Fibroblast of lung (primary cell): ENCODE data around the gene FTCDNL1. TPM values are rescaled to one million over a fixed set of nuclear protein-coding genes. Genes with fewer than 3 reads are reported as not detected.
A peak's percentile ranks its signal among the peaks of the same experiment; 100 is the strongest.

ENCODE experiments used
- DNase-seq, 2 donors: peaks; one replicate each; pipeline versions ENCODE4 v3.0.0 to v3.0.0-alpha.2; 2010; ENCODE audit warnings: low read depth in 2 of 2
- H2AFZ ChIP-seq: 2 replicates; pipeline ENCODE4 v1.5.1; 2012; ENCODE audit warnings: low read length, control low read depth, inconsistent platforms
- H3K27ac ChIP-seq: 2 replicates; pipeline ENCODE4 v1.5.1; 2011; ENCODE audit warnings: low read length, control low read depth; ENCODE audit not compliant: insufficient read depth
- H3K27me3 ChIP-seq: 2 replicates; pipeline ENCODE4 v1.5.1; 2011; ENCODE audit warnings: mild to moderate bottlenecking, low read length; ENCODE audit not compliant: control insufficient read depth, insufficient read depth
- H3K36me3 ChIP-seq: 2 replicates; pipeline ENCODE4 v1.5.1; 2011; ENCODE audit warnings: low read length; ENCODE audit not compliant: control insufficient read depth, insufficient read depth
- H3K4me1 ChIP-seq: 2 replicates; pipeline ENCODE4 v1.5.1; 2011; ENCODE audit warnings: low read length; ENCODE audit not compliant: control insufficient read depth, insufficient read depth; ENCODE audit errors: extremely low read depth
- H3K4me2 ChIP-seq: 2 replicates; pipeline ENCODE4 v1.5.1; 2011; ENCODE audit warnings: low read length, control low read depth; ENCODE audit not compliant: insufficient read depth; ENCODE audit errors: extremely low read depth
- H3K4me3 ChIP-seq, 4 experiments: fragments of 200-600 bp in 1 of 4; sonication (generic) in 1 of 4; replicated peaks in 1 of 4; 2 replicates each; pipeline ENCODE4 v1.5.1; 2011 to 2016; ENCODE audit warnings: low read length in 4 of 4, low read depth in 3 of 4, mild to moderate bottlenecking in 3 of 4, control low read depth in 2 of 4, inconsistent platforms in 1 of 4, mixed read lengths in 1 of 4; ENCODE audit not compliant: insufficient read depth in 1 of 4; ENCODE audit errors: control extremely low read depth in 1 of 4
- H3K79me2 ChIP-seq: 2 replicates; pipeline ENCODE4 v1.5.1; 2012; ENCODE audit warnings: mild to moderate bottlenecking, low read length, inconsistent platforms; ENCODE audit not compliant: control insufficient read depth, insufficient read depth
- H3K9ac ChIP-seq: 2 replicates; pipeline ENCODE4 v1.5.1; 2011; ENCODE audit warnings: mild to moderate bottlenecking, low read length, control low read depth; ENCODE audit not compliant: insufficient read depth
- H3K9me3 ChIP-seq: 2 replicates; pipeline ENCODE4 v1.5.1; 2012; ENCODE audit warnings: low read depth, low read length; ENCODE audit not compliant: control insufficient read depth, insufficient read depth
- H4K20me1 ChIP-seq: 2 replicates; pipeline ENCODE4 v1.5.1; 2011; ENCODE audit warnings: low read length; ENCODE audit not compliant: control insufficient read depth, insufficient read depth; ENCODE audit errors: extremely low read depth
- CTCF ChIP-seq, 2 donors: IDR thresholded peaks in 1 of 2; conservative IDR thresholded peaks in 1 of 2; 1 replicate in 1 of 2; 2 replicates in 1 of 2; pipeline ENCODE4 v1.5.1; 2011 to 2012; ENCODE audit warnings: low read length in 2 of 2, control low read depth in 1 of 2, inconsistent platforms in 1 of 2, low read depth in 1 of 2, mild to moderate bottlenecking in 1 of 2
- EZH2 ChIP-seq: IDR thresholded peaks from 2 replicates; pipeline ENCODE4 v1.5.1; 2012; ENCODE audit warnings: low read length, control low read depth, mild to moderate bottlenecking; ENCODE audit errors: missing control alignments
- polyA plus RNA-seq, 2 donors: library from polyadenylated mRNA; depleted of rRNA in 1 of 2; stranded (reverse) in 1 of 2; unstranded in 1 of 2; fragments of >200 nt; gene quantifications; 2 replicates each; pipeline ENCODE4 v1.2.1, GENCODE V29; 2011 to 2012; ENCODE audit warnings: missing spikeins in 1 of 2
- total RNA-seq: library from RNA; depleted of rRNA; stranded (reverse); fragments of >200 nt; gene quantifications from 2 replicates; pipeline ENCODE4 v1.2.1, GENCODE V29; 2014

The FTCDNL1 gene
- total and polyA plus RNA-seq, 2 donors (not counting 1 experiment from before 2014, with no cell fraction given): 1.0 to 3.6 TPM

GRCh38 chr2:199738727-199739412 is 112.1 kb downstream of the FTCDNL1 start:
- Histone ChIP-seq H2AFZ (no peak overlapping the region), H3K79me2 (no peaks in the 10 kb centered on the region), H3K4me2 (no peak overlapping the region), H3K9ac (no peak overlapping the region), H4K20me1 (no peaks in the 10 kb centered on the region), H3K27ac (no peak overlapping the region), H3K4me1 (peaks cover 2% of the 10 kb centered on the region), H3K9me3 (no peaks in the 10 kb centered on the region), H3K4me3 (no peak overlapping the region), H3K27me3 (peaks cover 2% of the 10 kb centered on the region), H3K36me3 (no peaks in the 10 kb centered on the region)
- peak in 1 of 2 donors; percentile 95 for DNase-seq
- TF ChIP-seq EZH2 (no peak), CTCF (conservative IDR thresholded peaks at IDR 0.05 in 1 of 2, IDR thresholded peaks at IDR 0.05 in 1 of 2; ENCODE audit: low read depth in 1 of 2, low read length in 2 of 2) (no peak)

GRCh38 chr2:199734651-199735050 is 116.3 kb downstream of the FTCDNL1 start:
- Histone ChIP-seq H3K4me2 (no peak overlapping the region), H3K4me1 (peaks cover 2% of the 10 kb centered on the region), H3K4me3 (no peak overlapping the region), H3K36me3 (no peaks in the 10 kb centered on the region), H2AFZ (no peak overlapping the region), H3K27me3 (peaks cover 2% of the 10 kb centered on the region), H3K79me2 (no peaks in the 10 kb centered on the region), H3K9me3 (no peaks in the 10 kb centered on the region), H4K20me1 (no peaks in the 10 kb centered on the region), H3K27ac (no peak overlapping the region), H3K9ac (no peak overlapping the region)
- TF ChIP-seq CTCF (conservative IDR thresholded peaks at IDR 0.05 in 1 of 2, IDR thresholded peaks at IDR 0.05 in 1 of 2; ENCODE audit: low read depth in 1 of 2, low read length in 2 of 2): no peak
- no peak for TF ChIP-seq EZH2
- peak in 1 of 2 donors; percentile 5 for DNase-seq

DNA sequence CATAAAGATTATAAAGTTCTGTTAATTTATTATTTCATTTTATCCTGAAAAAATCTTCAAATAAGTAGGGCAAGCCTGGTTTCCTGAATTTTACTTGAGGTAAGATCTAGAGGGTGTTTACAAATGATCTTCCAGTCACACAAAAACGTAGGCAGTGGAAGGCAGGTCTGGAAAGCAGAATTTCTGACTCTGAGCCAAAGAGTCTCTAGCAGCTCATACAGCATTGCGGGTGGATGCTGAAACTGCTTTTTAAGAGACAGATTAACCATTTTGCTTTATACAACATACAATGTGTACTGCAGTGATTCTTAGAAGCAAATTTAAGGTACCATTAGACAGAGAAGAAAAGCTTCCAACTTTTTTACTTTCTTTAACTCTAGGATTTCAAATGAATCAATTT is 117.0 kb downstream of the FTCDNL1 start:
- DNase-seq: no peak
- H3K9ac ChIP-seq: no peak overlapping the region
- no peaks in the 10 kb centered on the region for H4K20me1 ChIP-seq
- no peaks in the 10 kb centered on the region for H3K36me3 ChIP-seq
- no peak overlapping the region for H3K4me2 ChIP-seq
- H3K4me3 ChIP-seq: no peak overlapping the region
- H3K27ac ChIP-seq: no peak overlapping the region
- H3K27me3 ChIP-seq: peaks cover 2% of the 10 kb centered on the region
- no peaks in the 10 kb centered on the region for H3K79me2 ChIP-seq
- no peaks in the 10 kb centered on the region for H3K4me1 ChIP-seq
- H3K9me3 ChIP-seq: no peaks in the 10 kb centered on the region
- no peak for TF ChIP-seq CTCF (conservative IDR thresholded peaks at IDR 0.05 in 1 of 2, IDR thresholded peaks at IDR 0.05 in 1 of 2; ENCODE audit: low read depth in 1 of 2, low read length in 2 of 2)
- no peak for TF ChIP-seq EZH2
- H2AFZ ChIP-seq: no peak overlapping the region
